Adrenal gland (tissue), 12 donors: ENCODE measurements around the gene UGT2B17. TPM values are rescaled to one million over a fixed set of nuclear protein-coding genes. Genes with fewer than 3 reads are reported as not detected.
"Not testable (repeated sequence)": the region's sequence is repeated elsewhere in the genome, so short reads cannot be mapped to it uniquely, and the experiment has no call there.

Source experiments
- DNase-seq, 7 donors: peaks; one replicate each; pipeline ENCODE4 v3.0.0-alpha.2; 2019 to 2020
- H3K27ac ChIP-seq, 5 donors: fragments of 200-600 bp; sonication (generic) in 4 of 5; 1 replicate in 3 of 5; 2 replicates in 2 of 5; pipeline versions ENCODE4 v1.5.1 to v1.8.0; 2016 to 2020; ENCODE audit warnings: mild to moderate bottlenecking in 1 of 5
- H3K27me3 ChIP-seq: fragments of 200-600 bp; 2 replicates; pipeline ENCODE4 v1.8.0; 2021
- H3K36me3 ChIP-seq, 2 donors: fragments of 200-600 bp; replicated peaks in 1 of 2; 1 replicate in 1 of 2; 2 replicates in 1 of 2; pipeline versions ENCODE4 v1.5.1 to v1.8.0; 2018 to 2022
- H3K4me1 ChIP-seq, 2 donors: fragments of 200-600 bp; replicated peaks in 1 of 2; 1 replicate in 1 of 2; 2 replicates in 1 of 2; pipeline versions ENCODE4 v1.5.1 to v1.8.0; 2018 to 2021
- H3K4me3 ChIP-seq, 4 donors: fragments of 200-600 bp; sonication (generic) in 3 of 4; one replicate each; pipeline ENCODE4 v1.5.1; 2016 to 2018
- H3K9me3 ChIP-seq, 3 donors: fragments of 200-600 bp; sonication (generic) in 1 of 3; replicated peaks in 1 of 3; 1 replicate in 2 of 3; 2 replicates in 1 of 3; pipeline versions ENCODE4 v1.5.1 to v1.8.0; 2016 to 2021
- POLR2A ChIP-seq, 2 donors: fragments of 450-650 bp; IDR thresholded peaks; one replicate each; pipeline ENCODE4 v1.6.1; 2017; ENCODE audit warnings: antibody characterized with exemption in 2 of 2, mild to moderate bottlenecking in 2 of 2, moderate library complexity in 1 of 2
- WGBS, 4 donors: extraction: QIAGEN DNeasy Blood & Tissue Kit in 2 of 4; methylation state at CpG; one replicate each; pipeline versions ENCODE4 v1.1.5 to v1.1.7; 2013 to 2017; 5-methylcytosine and 5-hydroxymethylcytosine counted together
- intact Hi-C, 2 donors: fragments of 100-400 bp; cut with DNase I; formaldehyde crosslinking; loops; one replicate each; pipeline versions ENCODE4 v1.14.1 to v1.15.0; 2022 to 2023
- polyA plus RNA-seq, 3 donors: library from polyadenylated mRNA; stranded (reverse); fragments of 200-250 nt in 2 of 3; fragments of 350-450 nt in 1 of 3; fragmentation: Illumina TruSeq in 1 of 3; extraction: RNeasy Lipid Tissue Mini Kit (QIAGEN cat#74804) in 1 of 3; gene quantifications; one replicate each; pipeline ENCODE4 v1.2.3, GENCODE V29; 2013 to 2014
- total RNA-seq, 9 donors: library from RNA; depleted of rRNA in 4 of 9; stranded (reverse); fragments of >200 nt in 4 of 9; fragments of 120-200 nt in 1 of 9; fragmentation: NEBNext Ultra II Directional in 1 of 9; extraction: Animal tissue kit (Norgen Biotek cat#: 25700) in 1 of 9; gene quantifications; one replicate each; pipeline versions ENCODE4 v1.1.0 to v1.2.4, GENCODE V29; 2013 to 2023
- TF ChIP-seq, protein P1 (sequence below), 6 experiments: fragments of 450-650 bp in 4 of 6; fragments of 200-600 bp in 2 of 6; sonication (generic) in 1 of 6; IDR thresholded peaks; 1 replicate in 5 of 6; 2 replicates in 1 of 6; pipeline versions ENCODE4 v1.5.1 to v1.8.0; 2016 to 2021; ENCODE audit warnings: antibody characterized with exemption in 6 of 6, mild to moderate bottlenecking in 2 of 6, moderate library complexity in 1 of 6
- donor health status: healthy with polysubstance abuse.
- donor health status: Bipolar disorder and iron deficiency.
- donor health status: DM: yes; HTN: yes; CAD: no.
- donor health status: DM: no; HTN: no; CAD: no.
- donor health status: DM: no; HTN: no; CAD: no.
- donor health status: DM: yes; HTN: yes; CAD: no.

UGT2B17 gene
- total and polyA plus RNA-seq, 12 donors = 0.08 to 0.22 (median 0.15) TPM; not detected in 8

DNA sequence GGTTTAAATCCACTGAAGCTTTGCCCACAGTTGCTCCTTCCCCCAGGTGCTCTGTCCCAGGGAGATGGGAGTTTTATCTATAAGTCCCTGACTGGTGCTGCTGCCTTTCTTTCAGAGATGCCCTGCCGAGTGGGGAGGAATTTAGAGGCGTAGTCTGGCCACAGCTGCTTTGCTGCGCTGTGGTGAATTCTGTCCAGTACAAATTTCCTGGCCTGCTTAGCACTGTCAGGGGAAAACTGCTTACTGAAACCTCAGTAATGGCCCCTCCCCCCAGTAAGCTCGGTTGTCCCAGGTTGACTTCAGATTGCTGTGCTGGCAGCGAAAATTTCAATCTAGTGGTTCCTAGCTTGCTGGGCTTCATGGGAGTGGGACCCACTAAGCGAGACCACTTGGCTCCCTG, 40.1 kb downstream of the UGT2B17 start:
- no peak for DNase-seq
- H3K27me3 ChIP-seq = no peaks in the 10 kb centered on the region
- intact Hi-C loops = no loop called here

GRCh38 chr4:68522232-68522631, 53.9 kb downstream of the UGT2B17 start:
- DNase-seq, H3K4me1 ChIP-seq, H3K9me3 ChIP-seq, H3K36me3 ChIP-seq, H3K27me3 ChIP-seq, H3K4me3 ChIP-seq, H3K27ac ChIP-seq, intact Hi-C loops: not testable (repeated sequence)
- 18 to 39% (median 26%) methylated on average over 1 of the region's 1 CpG; no CpG with 5 or more reads in 1 of the 4 donors for WGBS, 4 donors

More for the DNA sequence above, 40.1 kb downstream of the UGT2B17 start:
- TF ChIP-seq, protein P1, sequence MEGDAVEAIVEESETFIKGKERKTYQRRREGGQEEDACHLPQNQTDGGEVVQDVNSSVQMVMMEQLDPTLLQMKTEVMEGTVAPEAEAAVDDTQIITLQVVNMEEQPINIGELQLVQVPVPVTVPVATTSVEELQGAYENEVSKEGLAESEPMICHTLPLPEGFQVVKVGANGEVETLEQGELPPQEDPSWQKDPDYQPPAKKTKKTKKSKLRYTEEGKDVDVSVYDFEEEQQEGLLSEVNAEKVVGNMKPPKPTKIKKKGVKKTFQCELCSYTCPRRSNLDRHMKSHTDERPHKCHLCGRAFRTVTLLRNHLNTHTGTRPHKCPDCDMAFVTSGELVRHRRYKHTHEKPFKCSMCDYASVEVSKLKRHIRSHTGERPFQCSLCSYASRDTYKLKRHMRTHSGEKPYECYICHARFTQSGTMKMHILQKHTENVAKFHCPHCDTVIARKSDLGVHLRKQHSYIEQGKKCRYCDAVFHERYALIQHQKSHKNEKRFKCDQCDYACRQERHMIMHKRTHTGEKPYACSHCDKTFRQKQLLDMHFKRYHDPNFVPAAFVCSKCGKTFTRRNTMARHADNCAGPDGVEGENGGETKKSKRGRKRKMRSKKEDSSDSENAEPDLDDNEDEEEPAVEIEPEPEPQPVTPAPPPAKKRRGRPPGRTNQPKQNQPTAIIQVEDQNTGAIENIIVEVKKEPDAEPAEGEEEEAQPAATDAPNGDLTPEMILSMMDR (IDR thresholded peaks at IDR 0.05) = no peak
- TF ChIP-seq POLR2A (IDR thresholded peaks at IDR 0.05) = no peak
- H3K27ac ChIP-seq = no peak overlapping the region
- H3K4me1 ChIP-seq = no peaks in the 10 kb centered on the region
- H3K4me3 ChIP-seq = no peak overlapping the region
- no peaks in the 10 kb centered on the region for H3K9me3 ChIP-seq
- WGBS, 4 donors = 78 to 80% (median 79%) methylated on average over 2 to 6 of the region's 6 CpGs; no CpG with 5 or more reads in 1 of the 4 donors
- H3K36me3 ChIP-seq = no peaks in the 10 kb centered on the region

GRCh38 chr4:68520985-68521384, 55.1 kb downstream of the UGT2B17 start:
- no peaks in the 10 kb centered on the region for H3K4me1 ChIP-seq
- 38 to 62% (median 47%) methylated on average over 2 of the region's 2 CpGs; no CpG with 5 or more reads in 1 of the 4 donors for WGBS, 4 donors
- no peaks in the 10 kb centered on the region for H3K9me3 ChIP-seq
- DNase-seq = no peak
- no peak overlapping the region for H3K4me3 ChIP-seq
- H3K27me3 ChIP-seq = no peaks in the 10 kb centered on the region
- no peaks in the 10 kb centered on the region for H3K36me3 ChIP-seq
- no peak for TF ChIP-seq POLR2A (IDR thresholded peaks at IDR 0.05)
- TF ChIP-seq, protein P1 (IDR thresholded peaks at IDR 0.05) = no peak
- no peak overlapping the region for H3K27ac ChIP-seq
- intact Hi-C loops = no loop called here

- TF ChIP-seq, protein P1 (IDR thresholded peaks at IDR 0.05) = no peak
- TF ChIP-seq POLR2A (IDR thresholded peaks at IDR 0.05) = no peak
- H3K27ac ChIP-seq = no peak overlapping the region
- H3K36me3 ChIP-seq = no peaks in the 10 kb centered on the region
- WGBS, 4 donors = 50 to 88% (median 83%) methylated on average over 1 of the region's 1 CpG; no CpG with 5 or more reads in 1 of the 4 donors
- H3K4me3 ChIP-seq = no peak overlapping the region
- intact Hi-C loops = no loop called here
- H3K9me3 ChIP-seq = no peaks in the 10 kb centered on the region
- no peak for DNase-seq
- no peaks in the 10 kb centered on the region for H3K4me1 ChIP-seq
- H3K27me3 ChIP-seq = no peaks in the 10 kb centered on the region
Observed at GRCh38 chr4:68518889-68519288, 57.2 kb downstream of the UGT2B17 start.

DNA sequence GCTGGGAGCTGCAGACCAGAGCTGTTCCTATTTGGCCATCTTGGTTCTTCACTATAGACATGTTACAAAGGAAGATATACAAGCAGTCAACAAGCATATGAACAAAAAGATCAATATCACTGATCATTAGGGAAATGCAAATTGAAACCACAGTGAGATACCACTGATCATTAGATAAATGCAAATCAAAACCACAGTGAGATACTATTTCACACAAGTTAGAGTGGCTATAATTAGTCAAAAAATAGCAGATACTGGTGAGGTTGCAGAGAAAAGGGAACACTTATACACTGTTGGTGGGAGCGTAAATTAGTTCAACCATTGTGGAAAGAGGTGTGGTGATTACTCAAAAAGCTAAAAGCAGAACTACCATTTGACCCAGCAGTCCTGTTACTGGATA, 70.7 kb downstream of the UGT2B17 start:
- intact Hi-C loops, H3K27ac ChIP-seq, H3K36me3 ChIP-seq, DNase-seq, H3K4me1 ChIP-seq, H3K4me3 ChIP-seq, H3K9me3 ChIP-seq, H3K27me3 ChIP-seq: not testable (repeated sequence)
- WGBS, 4 donors = 79 to 93% (median 91%) methylated on average over 1 of the region's 1 CpG

DNA sequence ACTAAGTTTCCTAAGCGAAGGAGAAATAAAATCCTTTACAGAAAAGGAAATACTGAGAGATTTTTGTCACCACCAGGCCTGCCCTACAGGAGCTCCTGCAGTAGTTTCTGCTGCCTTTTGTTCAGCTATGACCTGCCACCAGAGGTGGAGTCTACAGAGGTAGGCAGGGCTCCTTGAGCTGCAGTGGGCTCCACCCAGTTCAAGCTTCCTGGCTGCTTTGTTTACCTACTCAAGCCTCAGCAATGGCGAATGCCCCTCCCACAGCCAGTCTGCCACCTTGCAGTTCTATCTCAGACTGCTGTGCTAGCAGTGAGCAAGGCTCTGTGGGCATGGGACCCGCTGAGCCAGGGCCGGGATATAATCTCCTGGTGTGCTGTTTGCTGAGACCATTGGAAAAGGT, 71.3 kb downstream of the UGT2B17 start:
- intact Hi-C loops, H3K27ac ChIP-seq, H3K9me3 ChIP-seq, H3K4me3 ChIP-seq, H3K36me3 ChIP-seq, H3K4me1 ChIP-seq, H3K27me3 ChIP-seq, DNase-seq: not testable (repeated sequence)
- WGBS, 4 donors = 77 to 99% (median 88%) methylated on average over 3 to 4 of the region's 4 CpGs

DNA sequence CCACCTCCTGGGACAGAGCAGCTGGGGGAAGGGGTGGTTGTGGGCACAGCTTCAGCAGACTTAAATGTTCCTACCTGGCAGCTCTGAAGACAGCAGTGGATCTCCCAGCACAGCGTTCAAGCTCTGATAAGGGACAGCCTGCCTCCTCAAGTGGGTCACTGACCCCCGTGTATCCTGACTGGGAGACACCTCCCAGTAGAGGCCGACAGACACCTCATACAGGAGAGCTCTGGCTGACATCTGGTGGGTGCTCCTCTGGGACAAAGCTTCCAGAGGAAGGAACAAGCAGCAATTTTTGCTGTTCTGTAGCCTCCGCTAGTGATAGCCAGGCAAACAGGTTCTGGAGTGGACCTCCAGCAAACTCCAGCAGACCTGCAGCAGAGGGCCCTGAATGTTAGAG, 72.7 kb downstream of the UGT2B17 start:
- WGBS, 4 donors = 68 to 85% (median 71%) methylated on average over 4 of the region's 4 CpGs; no CpG with 5 or more reads in 1 of the 4 donors
- intact Hi-C loops, H3K4me3 ChIP-seq: not testable (repeated sequence)

More for the DNA sequence above, 72.7 kb downstream of the UGT2B17 start:
- not testable (repeated sequence) for H3K27me3 ChIP-seq, H3K4me1 ChIP-seq, H3K36me3 ChIP-seq, H3K9me3 ChIP-seq, H3K27ac ChIP-seq, DNase-seq
